Neuronal stem cell (in vitro differentiated cells): ENCODE results near the gene PLK2.

ENCODE experiments used
- DNase-seq: peaks from one replicate; pipeline ENCODE4 v3.0.0-alpha.2; 2013; ENCODE audit warnings: low spot score
- H2AFZ ChIP-seq: one replicate; pipeline ENCODE4 v1.6.1; 2013; ENCODE audit warnings: mild to moderate bottlenecking, low read length, inconsistent platforms
- H2AK5ac ChIP-seq: 2 replicates; pipeline ENCODE4 v1.6.1; 2013; ENCODE audit warnings: low read depth, mild to moderate bottlenecking, inconsistent platforms, low read length, moderate library complexity, mixed read lengths
- H2BK120ac ChIP-seq: 2 replicates; pipeline ENCODE4 v1.6.1; 2013; ENCODE audit warnings: low read depth, mild to moderate bottlenecking, inconsistent platforms, low read length, moderate library complexity, mixed read lengths
- H2BK12ac ChIP-seq: one replicate; pipeline ENCODE4 v1.6.1; 2013; ENCODE audit warnings: low read length, inconsistent platforms
- H2BK15ac ChIP-seq: 2 replicates; pipeline ENCODE4 v1.6.1; 2013; ENCODE audit warnings: mild to moderate bottlenecking, low read length, inconsistent platforms, mixed read lengths
- H2BK5ac ChIP-seq: one replicate; pipeline ENCODE4 v1.6.1; 2013; ENCODE audit warnings: inconsistent platforms, mild to moderate bottlenecking, low read length, moderate library complexity
- H3K14ac ChIP-seq: one replicate; pipeline ENCODE4 v1.6.1; 2013; ENCODE audit warnings: low read length, inconsistent platforms
- H3K18ac ChIP-seq: 2 replicates; pipeline ENCODE4 v1.6.1; 2013; ENCODE audit warnings: low read length, inconsistent platforms
- H3K23ac ChIP-seq: 2 replicates; pipeline ENCODE4 v1.6.1; 2013; ENCODE audit warnings: low read depth, mild to moderate bottlenecking, mixed read lengths, low read length, inconsistent platforms; ENCODE audit not compliant: poor library complexity
- H3K27ac ChIP-seq: replicated peaks from 3 replicates; pipeline ENCODE4 v1.5.1; 2013; ENCODE audit warnings: low read length, inconsistent platforms
- H3K27me3 ChIP-seq, 3 experiments: 2 replicates each; pipeline ENCODE4 v1.6.1; 2013; ENCODE audit warnings: low read length in 3 of 3, mild to moderate bottlenecking in 2 of 3, inconsistent platforms in 1 of 3, low read depth in 1 of 3, mixed read lengths in 1 of 3, moderate library complexity in 1 of 3; ENCODE audit not compliant: control insufficient read depth in 3 of 3, insufficient read depth in 3 of 3
- H3K36me3 ChIP-seq, 2 donors: replicated peaks in 1 of 2; 2 replicates each; pipeline ENCODE4 v1.6.1; 2013; ENCODE audit warnings: low read length in 2 of 2; ENCODE audit not compliant: control insufficient read depth in 2 of 2, insufficient read depth in 2 of 2
- H3K4ac ChIP-seq: 2 replicates; pipeline ENCODE4 v1.6.1; 2013; ENCODE audit warnings: inconsistent platforms, mild to moderate bottlenecking, low read length, moderate library complexity
- H3K4me1 ChIP-seq, 2 donors: 1 replicate in 1 of 2; 2 replicates in 1 of 2; pipeline ENCODE4 v1.6.1; 2013; ENCODE audit warnings: low read length in 2 of 2, low read depth in 1 of 2; ENCODE audit not compliant: control insufficient read depth in 2 of 2, insufficient read depth in 1 of 2
- H3K4me2 ChIP-seq: one replicate; pipeline ENCODE4 v1.6.1; 2013; ENCODE audit warnings: mild to moderate bottlenecking, low read length, inconsistent platforms; ENCODE audit not compliant: insufficient read depth, poor library complexity, severe bottlenecking
- H3K4me3 ChIP-seq, 2 donors: 2 replicates each; pipeline ENCODE4 v1.5.1; 2013; ENCODE audit warnings: low read length in 2 of 2, mild to moderate bottlenecking in 2 of 2, inconsistent platforms in 1 of 2, moderate library complexity in 1 of 2
- H3K79me1 ChIP-seq: one replicate; pipeline ENCODE4 v1.6.1; 2013; ENCODE audit warnings: low read depth, mild to moderate bottlenecking, inconsistent platforms, low read length, moderate library complexity
- H3K9ac ChIP-seq: one replicate; pipeline ENCODE4 v1.6.1; 2013; ENCODE audit warnings: mild to moderate bottlenecking, low read depth, low read length, inconsistent platforms; ENCODE audit not compliant: poor library complexity
- H3K9me3 ChIP-seq, 2 donors: replicated peaks in 1 of 2; 2 replicates each; pipeline versions ENCODE3 to v1.6.1; 2013; ENCODE audit warnings: low read length in 2 of 2, mild to moderate bottlenecking in 2 of 2, inconsistent platforms in 1 of 2, low read depth in 1 of 2, mixed read lengths in 1 of 2, moderate library complexity in 1 of 2; ENCODE audit not compliant: control insufficient read depth in 2 of 2, insufficient read depth in 1 of 2
- H4K8ac ChIP-seq: one replicate; pipeline ENCODE4 v1.6.1; 2013; ENCODE audit warnings: low read depth, mild to moderate bottlenecking, inconsistent platforms, low read length, moderate library complexity
- H4K91ac ChIP-seq: one replicate; pipeline ENCODE4 v1.6.1; 2013; ENCODE audit warnings: low read length, low read depth, mild to moderate bottlenecking, inconsistent platforms; ENCODE audit not compliant: poor library complexity
- WGBS, 2 donors: extraction: QIAGEN DNeasy Blood & Tissue Kit; methylation state at CpG; one replicate each; pipeline ENCODE4 v1.1.7; 2013; ENCODE audit warnings: missing lambda C conversion rate in 2 of 2, mixed read lengths in 1 of 2; ENCODE audit not compliant: insufficient read length in 2 of 2, insufficient replicate concordance in 1 of 2; ENCODE audit errors: extremely low coverage in 2 of 2; 5-methylcytosine and 5-hydroxymethylcytosine counted together

The PLK2 gene

GRCh38 chr5:58450811-58451629, 8.9 kb downstream of the PLK2 start:
- Histone ChIP-seq H3K27me3 (no peaks in the 10 kb centered on the region), H3K4me1 (no peaks in the 10 kb centered on the region), H4K8ac (no peak overlapping the region), H2BK12ac (no peak overlapping the region), H2AK5ac (no peak overlapping the region), H3K4me2 (no peak overlapping the region), H3K18ac (no peak overlapping the region), H3K27ac (no peak overlapping the region), H3K4ac (no peak overlapping the region), H3K9ac (no peak overlapping the region), H3K4me3 (no peak overlapping the region), H3K36me3 (peaks cover 15 to 52% of the 10 kb centered on the region in 2 donors), H3K14ac (no peak overlapping the region), H4K91ac (no peak overlapping the region), H3K9me3 (peaks cover 0 to 3% of the 10 kb centered on the region in 2 donors), H2BK120ac (no peak overlapping the region), H2BK5ac (no peak overlapping the region), H2AFZ (no peak overlapping the region), H3K79me1 (no peaks in the 10 kb centered on the region), H3K23ac (no peak overlapping the region), H2BK15ac (no peak overlapping the region)
- no peak for DNase-seq
- WGBS, 2 donors: no CpG with 5 or more reads among the region's 10 CpGs

- Histone ChIP-seq H3K4me3 (no peak overlapping the region), H3K14ac (no peak overlapping the region), H3K79me1 (no peaks in the 10 kb centered on the region), H3K27ac (no peak overlapping the region), H3K4me1 (no peaks in the 10 kb centered on the region), H2BK5ac (no peak overlapping the region), H3K4ac (no peak overlapping the region), H2BK15ac (no peak overlapping the region), H2AK5ac (no peak overlapping the region), H2BK12ac (no peak overlapping the region), H2AFZ (no peak overlapping the region), H3K9ac (no peak overlapping the region), H3K9me3 (peaks cover 0 to 3% of the 10 kb centered on the region in 2 donors), H3K18ac (no peak overlapping the region), H4K91ac (no peak overlapping the region), H4K8ac (no peak overlapping the region), H3K4me2 (no peak overlapping the region), H3K36me3 (peaks cover 7 to 42% of the 10 kb centered on the region in 2 donors), H3K27me3 (no peaks in the 10 kb centered on the region), H2BK120ac (no peak overlapping the region), H3K23ac (no peak overlapping the region)
- no peak for DNase-seq
- no CpG with 5 or more reads among the region's 3 CpGs for WGBS, 2 donors
Measured at GRCh38 chr5:58450018-58450417, 9.9 kb downstream of the PLK2 start.

GRCh38 chr5:58447226-58447625, 12.7 kb downstream of the PLK2 start:
- Histone ChIP-seq H2AFZ (no peak overlapping the region), H4K8ac (no peak overlapping the region), H2BK15ac (no peak overlapping the region), H3K4me3 (no peak overlapping the region), H3K14ac (no peak overlapping the region), H3K4me1 (no peaks in the 10 kb centered on the region), H3K27me3 (no peaks in the 10 kb centered on the region), H3K27ac (no peak overlapping the region), H3K9me3 (peaks cover 0 to 3% of the 10 kb centered on the region in 2 donors), H3K36me3 (peaks cover 0 to 14% of the 10 kb centered on the region in 2 donors), H3K18ac (no peak overlapping the region), H3K4me2 (no peak overlapping the region), H2BK12ac (no peak overlapping the region), H2BK5ac (no peak overlapping the region), H3K79me1 (no peaks in the 10 kb centered on the region), H4K91ac (no peak overlapping the region), H2AK5ac (no peak overlapping the region), H3K23ac (no peak overlapping the region), H2BK120ac (no peak overlapping the region), H3K9ac (no peak overlapping the region), H3K4ac (no peak overlapping the region)
- no CpG with 5 or more reads among the region's 2 CpGs for WGBS, 2 donors
- no peak for DNase-seq

GRCh38 chr5:58446024-58446423, 13.9 kb downstream of the PLK2 start:
- no CpG with 5 or more reads among the region's 10 CpGs for WGBS, 2 donors
- H2BK5ac ChIP-seq: no peak overlapping the region
- H3K79me1 ChIP-seq: no peaks in the 10 kb centered on the region
- H2AFZ ChIP-seq: no peak overlapping the region
- H3K9ac ChIP-seq: no peak overlapping the region
- no peak overlapping the region for H4K8ac ChIP-seq
- H4K91ac ChIP-seq: no peak overlapping the region
- no peak overlapping the region for H3K27ac ChIP-seq
- H3K23ac ChIP-seq: no peak overlapping the region
- no peak overlapping the region for H2AK5ac ChIP-seq
- H3K4me2 ChIP-seq: no peak overlapping the region
- H3K18ac ChIP-seq: no peak overlapping the region
- DNase-seq: no peak
- no peaks in the 10 kb centered on the region for H3K4me1 ChIP-seq
- peaks cover 0 to 3% of the 10 kb centered on the region in 2 donors for H3K9me3 ChIP-seq
- no peak overlapping the region for H2BK15ac ChIP-seq
- no peak overlapping the region for H2BK120ac ChIP-seq
- no peaks in the 10 kb centered on the region for H3K27me3 ChIP-seq
- no peak overlapping the region for H3K14ac ChIP-seq
- H3K4ac ChIP-seq: no peak overlapping the region
- peaks cover 0 to 2% of the 10 kb centered on the region in 2 donors for H3K36me3 ChIP-seq
- no peak overlapping the region for H2BK12ac ChIP-seq
- H3K4me3 ChIP-seq: no peak overlapping the region
